NCI-H1436 (cell line): ENCODE results near the gene CRLF3.
"Not testable (repeated sequence)": the region's sequence is repeated elsewhere in the genome, so short reads cannot be mapped to it uniquely, and the experiment has no call there.

Source experiments
- DNase-seq: peaks from one replicate; lab custom pipeline; 2025; lab: John Stamatoyannopoulos, UW

CRLF3 gene

DNA sequence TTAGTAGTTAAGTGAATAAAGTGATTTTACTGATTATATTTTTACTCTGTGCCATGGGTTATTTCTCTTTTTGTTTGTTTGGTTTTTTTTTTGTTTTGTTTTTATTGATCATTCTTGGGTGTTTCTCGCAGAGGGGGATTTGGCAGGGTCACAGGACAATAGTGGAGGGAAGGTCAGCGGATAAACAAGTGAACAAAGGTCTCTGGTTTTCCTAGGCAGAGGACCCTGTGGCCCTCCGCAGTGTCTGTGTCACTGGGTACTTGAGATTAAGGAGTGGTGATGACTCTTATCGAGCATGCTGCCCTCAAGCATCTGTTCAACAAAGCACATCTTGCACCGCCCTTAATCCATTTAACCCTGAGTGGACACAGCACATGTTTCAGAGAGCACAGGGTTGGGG is 88.8 kb downstream of the CRLF3 start:
- not testable (repeated sequence) for DNase-seq

DNA sequence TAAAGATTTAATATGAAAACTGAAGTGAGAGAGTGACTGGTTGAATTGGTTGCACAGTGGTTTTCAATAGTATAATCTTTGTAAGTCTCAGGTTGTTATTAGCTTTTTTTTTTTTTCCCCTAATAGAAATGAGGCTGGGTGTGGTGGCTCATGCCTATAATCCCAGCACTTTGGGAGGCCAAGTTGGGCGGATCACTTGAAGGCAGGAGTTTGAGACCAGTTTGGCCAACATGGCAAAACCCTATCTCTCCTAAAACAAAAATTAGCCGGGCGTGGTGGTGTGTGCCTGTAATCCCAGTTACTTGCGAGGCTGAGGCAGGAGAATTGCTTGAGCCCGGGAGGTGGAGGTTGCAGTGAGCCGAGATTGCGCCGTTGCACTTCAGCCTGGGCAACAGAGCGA is 89.3 kb downstream of the CRLF3 start:
- DNase-seq, result not testable (repeated sequence)

DNA sequence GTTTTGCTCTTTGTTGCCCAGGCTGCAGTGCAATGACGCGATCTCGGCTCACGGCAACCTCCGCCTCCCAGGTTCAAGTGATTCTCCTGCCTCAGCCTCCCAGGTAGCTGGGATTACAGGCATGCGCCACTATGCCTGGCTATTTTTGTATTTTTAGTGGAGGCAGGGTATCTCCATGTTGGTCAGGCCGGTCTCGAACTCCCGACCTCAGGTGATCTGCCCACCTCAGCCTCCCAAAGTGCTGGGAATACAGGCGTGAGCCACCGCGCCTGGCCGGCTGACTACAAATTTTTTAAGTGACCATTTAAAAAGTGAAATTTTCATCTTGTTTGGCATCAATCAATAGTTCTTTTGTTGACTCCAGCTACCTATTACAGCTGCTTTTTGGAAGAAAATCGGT is 90.3 kb downstream of the CRLF3 start:
- DNase-seq, result not testable (repeated sequence)
